Keratinocyte (primary cell): ENCODE data around the gene SCAF8. TPM values are rescaled to one million over a fixed set of nuclear protein-coding genes. Genes with fewer than 3 reads are reported as not detected.

Experiments
- DNase-seq: peaks from one replicate; pipeline ENCODE4 v3.0.0-alpha.2; 2011; ENCODE audit warnings: low read depth, missing footprints, low spot score
- FAIRE-seq: peaks from 2 replicates; lab custom pipeline; 2011; peaks lifted over from hg19 to GRCh38; lab: Jason Lieb, UNC
- H2AFZ ChIP-seq: 2 replicates; pipeline ENCODE4 v1.6.0; 2012; ENCODE audit warnings: low read length, control low read depth, inconsistent platforms; ENCODE audit not compliant: control insufficient read depth
- H3K27ac ChIP-seq: 2 replicates; pipeline ENCODE4 v1.5.1; 2011; ENCODE audit warnings: low read length; ENCODE audit not compliant: control insufficient read depth, insufficient read depth
- H3K27me3 ChIP-seq: 3 replicates; pipeline ENCODE4 v1.6.0; 2011; ENCODE audit warnings: low read length; ENCODE audit not compliant: control insufficient read depth, insufficient read depth; ENCODE audit errors: extremely low read depth
- H3K36me3 ChIP-seq, 2 experiments: 2 replicates in 1 of 2; 3 replicates in 1 of 2; pipeline ENCODE4 v1.5.1; 2011; ENCODE audit warnings: low read length in 2 of 2, mild to moderate bottlenecking in 1 of 2; ENCODE audit not compliant: control insufficient read depth in 2 of 2, insufficient read depth in 2 of 2; ENCODE audit errors: extremely low read depth in 1 of 2
- H3K4me1 ChIP-seq: 3 replicates; pipeline ENCODE4 v1.5.1; 2011; ENCODE audit warnings: low read length; ENCODE audit not compliant: control insufficient read depth, insufficient read depth; ENCODE audit errors: extremely low read depth
- H3K4me2 ChIP-seq: 3 replicates; pipeline ENCODE4 v1.6.0; 2011; ENCODE audit warnings: low read depth, low read length; ENCODE audit not compliant: control insufficient read depth, insufficient read depth; ENCODE audit errors: extremely low read depth
- H3K4me3 ChIP-seq, 3 experiments: fragments of 200-600 bp in 1 of 3; sonication (generic) in 1 of 3; 2 replicates in 2 of 3; 3 replicates in 1 of 3; pipeline ENCODE4 v1.5.1; 2011 to 2016; ENCODE audit warnings: low read length in 3 of 3, mild to moderate bottlenecking in 3 of 3, control low read depth in 2 of 3, inconsistent platforms in 1 of 3, low read depth in 1 of 3, mixed read lengths in 1 of 3, mixed run types in 1 of 3, moderate library complexity in 1 of 3; ENCODE audit not compliant: control insufficient read depth in 2 of 3, insufficient read depth in 2 of 3; ENCODE audit errors: extremely low read depth in 1 of 3
- H3K79me2 ChIP-seq: 2 replicates; pipeline ENCODE4 v1.6.0; 2012; ENCODE audit warnings: low read length; ENCODE audit not compliant: control insufficient read depth, insufficient read depth
- H3K9ac ChIP-seq: 3 replicates; pipeline ENCODE4 v1.6.0; 2011; ENCODE audit warnings: low read length; ENCODE audit not compliant: control insufficient read depth, insufficient read depth; ENCODE audit errors: extremely low read depth
- H3K9me1 ChIP-seq: 3 replicates; pipeline ENCODE4 v1.6.0; 2011; ENCODE audit warnings: low read length; ENCODE audit not compliant: control insufficient read depth, insufficient read depth; ENCODE audit errors: extremely low read depth
- H3K9me3 ChIP-seq: 2 replicates; pipeline ENCODE4 v1.5.1; 2012; ENCODE audit warnings: low read depth, low read length; ENCODE audit not compliant: control insufficient read depth
- H4K20me1 ChIP-seq: 3 replicates; pipeline ENCODE4 v1.6.0; 2011; ENCODE audit warnings: low read length; ENCODE audit not compliant: control insufficient read depth, insufficient read depth; ENCODE audit errors: extremely low read depth
- CTCF ChIP-seq, 3 experiments: IDR thresholded peaks in 1 of 3; conservative IDR thresholded peaks in 1 of 3; optimal IDR thresholded peaks in 1 of 3; 2 replicates in 2 of 3; 3 replicates in 1 of 3; pipeline versions ENCODE3 to v1.5.1; 2011; ENCODE audit warnings: low read length in 3 of 3, mild to moderate bottlenecking in 3 of 3, moderate library complexity in 2 of 3, control low read depth in 1 of 3, inconsistent platforms in 1 of 3; ENCODE audit not compliant: insufficient read depth in 2 of 3; ENCODE audit errors: extremely low read depth in 1 of 3
- EZH2 ChIP-seq: IDR thresholded peaks from one replicate; pipeline ENCODE4 v1.6.1; 2012; ENCODE audit warnings: inconsistent platforms, mild to moderate bottlenecking, low read length, moderate library complexity
- dilution Hi-C: fragments of 300-500 bp; cut with MboI; formaldehyde crosslinking; loops from one replicate; pipeline ENCODE4 v1.7.0; 2020; ENCODE audit warnings: low sequenced_read_pairs; ENCODE audit not compliant: extremely low pct_ligation_motif_present
- polyA plus RNA-seq, 5 experiments: library from polyadenylated mRNA; depleted of rRNA in 3 of 5; stranded (reverse) in 3 of 5; stranded (forward) in 1 of 5; unstranded in 1 of 5; fragments of >200 nt; gene quantifications; 1 replicate in 1 of 5; 2 replicates in 3 of 5; 3 replicates in 1 of 5; pipeline versions ENCODE4 v1.2.1 to v1.2.3, GENCODE V29; 2011 to 2012; ENCODE audit warnings: missing spikeins in 2 of 5, low read depth in 1 of 5, low replicate concordance in 1 of 5

The SCAF8 gene
- polyA plus RNA-seq, 1 donor (not counting 4 experiments of a cell fraction or from before 2014, with no cell fraction given) = 19.1 TPM

GRCh38 chr6:154765273-154765672, 32.1 kb downstream of the SCAF8 start:
- no peaks in the 10 kb centered on the region for H3K36me3 ChIP-seq
- H3K4me2 ChIP-seq = no peak overlapping the region
- DNase-seq (no peak), FAIRE-seq (no peak)
- no peak overlapping the region for H2AFZ ChIP-seq
- H3K9ac ChIP-seq = no peak overlapping the region
- no peaks in the 10 kb centered on the region for H3K27me3 ChIP-seq
- dilution Hi-C loops = no loop called here
- H3K4me3 ChIP-seq = no peak overlapping the region
- H3K9me1 ChIP-seq = peaks cover 3% of the 10 kb centered on the region
- H3K4me1 ChIP-seq = no peaks in the 10 kb centered on the region
- peaks cover 99% of the 10 kb centered on the region for H3K79me2 ChIP-seq
- no peak for TF ChIP-seq CTCF (optimal IDR thresholded peaks at IDR 0.05 in 1 of 3, IDR thresholded peaks at IDR 0.05 in 1 of 3, conservative IDR thresholded peaks at IDR 0.05 in 1 of 3; ENCODE audit: extremely low read depth in 1 of 3, insufficient read depth in 2 of 3, low read length in 3 of 3)
- no peak for TF ChIP-seq EZH2
- H4K20me1 ChIP-seq = peaks cover 33% of the 10 kb centered on the region
- H3K9me3 ChIP-seq = no peaks in the 10 kb centered on the region
- no peak overlapping the region for H3K27ac ChIP-seq

GRCh38 chr6:154766288-154766687, 33.1 kb downstream of the SCAF8 start:
- Histone ChIP-seq H3K4me2 (no peak overlapping the region), H3K27me3 (no peaks in the 10 kb centered on the region), H3K27ac (no peak overlapping the region), H3K4me1 (no peaks in the 10 kb centered on the region), H3K79me2 (peaks cover 99% of the 10 kb centered on the region), H2AFZ (no peak overlapping the region), H3K9me1 (peaks cover 3% of the 10 kb centered on the region), H4K20me1 (peaks cover 34% of the 10 kb centered on the region), H3K9me3 (no peaks in the 10 kb centered on the region), H3K9ac (no peak overlapping the region), H3K4me3 (no peak overlapping the region), H3K36me3 (no peaks in the 10 kb centered on the region)
- FAIRE-seq (no peak), DNase-seq (no peak)
- no peak for TF ChIP-seq EZH2
- dilution Hi-C loops = no loop called here
